NCI-H82 treated with DMSO at 0.1 percent for 48 hours (cell line): ENCODE measurements around the gene DCLK3.

Experiments used
- DNase-seq: peaks from one replicate; lab custom pipeline; 2025; ENCODE audit not compliant: unreplicated experiment; lab: John Stamatoyannopoulos, UW

The DCLK3 gene

DNA sequence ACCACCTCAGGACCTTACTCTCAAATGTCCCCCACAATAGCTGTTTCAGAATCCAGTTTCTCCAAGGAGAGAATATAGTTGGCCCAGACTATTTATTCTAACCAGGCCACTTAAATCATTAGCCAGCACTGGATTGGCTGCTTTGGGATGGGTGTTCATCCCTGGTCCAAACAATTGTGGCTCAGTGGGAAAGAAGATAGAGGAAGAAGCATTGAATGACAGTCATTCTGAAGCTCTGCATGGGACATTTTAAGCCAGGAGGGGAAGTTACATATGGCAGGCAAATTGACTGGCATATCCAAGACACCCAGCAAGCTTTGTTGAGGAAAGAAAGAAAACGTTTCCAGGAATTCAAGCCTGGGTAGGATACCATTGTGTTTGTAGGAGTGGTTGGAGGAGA lies 5.6 kb upstream of the DCLK3 start:
- DNase-seq: no peak

GRCh38 chr3:36765104-36765503 lies 751 bp upstream of the DCLK3 start:
- DNase-seq: no peak

GRCh38 chr3:36764704-36765038 lies 318 bp upstream of the DCLK3 start:
- DNase-seq: no peak

DNA sequence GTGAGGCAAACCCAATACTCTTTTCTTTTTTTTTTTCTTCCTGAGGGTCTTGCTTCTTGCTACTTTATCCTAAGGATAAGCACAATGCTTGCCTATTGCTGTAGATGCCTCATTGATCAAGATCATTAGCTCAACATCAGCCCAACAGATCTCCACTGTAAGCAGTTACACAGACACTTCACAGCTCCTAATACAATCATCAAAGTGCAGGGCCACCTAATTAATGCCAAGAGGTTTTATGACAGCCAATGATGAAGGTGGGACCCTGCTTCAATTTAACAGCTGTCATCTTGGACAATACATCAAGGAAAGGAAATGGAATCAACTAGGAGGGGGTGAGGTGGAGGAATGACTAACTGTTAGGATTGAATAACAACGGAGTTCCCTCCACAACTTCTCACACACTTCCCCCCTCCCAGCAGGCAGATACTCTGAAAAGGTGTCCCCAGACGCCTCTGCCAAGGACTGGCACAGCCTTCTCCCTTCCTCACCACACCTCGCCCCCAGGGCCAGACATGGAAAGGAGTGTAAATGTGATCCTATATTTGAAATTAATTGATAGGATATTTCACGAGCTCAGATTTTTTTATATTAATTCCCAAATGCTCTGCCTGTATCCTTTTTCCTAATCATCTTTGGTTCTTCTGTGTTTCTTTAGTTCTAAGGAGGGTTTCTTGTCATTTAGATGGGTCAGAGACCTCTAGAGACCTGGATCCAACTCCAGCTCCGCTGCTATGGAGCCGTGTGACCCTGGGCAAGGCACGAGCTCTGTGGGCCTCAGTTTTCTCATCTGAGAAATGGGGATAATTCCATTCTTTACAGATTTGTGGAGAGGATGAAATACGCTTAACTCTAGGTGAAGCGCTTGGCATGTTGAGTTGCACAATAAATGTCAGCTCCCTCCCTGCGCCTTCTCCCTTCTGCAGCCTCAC lies 1.2 kb downstream of the DCLK3 start:
- DNase-seq: no peak

DNA sequence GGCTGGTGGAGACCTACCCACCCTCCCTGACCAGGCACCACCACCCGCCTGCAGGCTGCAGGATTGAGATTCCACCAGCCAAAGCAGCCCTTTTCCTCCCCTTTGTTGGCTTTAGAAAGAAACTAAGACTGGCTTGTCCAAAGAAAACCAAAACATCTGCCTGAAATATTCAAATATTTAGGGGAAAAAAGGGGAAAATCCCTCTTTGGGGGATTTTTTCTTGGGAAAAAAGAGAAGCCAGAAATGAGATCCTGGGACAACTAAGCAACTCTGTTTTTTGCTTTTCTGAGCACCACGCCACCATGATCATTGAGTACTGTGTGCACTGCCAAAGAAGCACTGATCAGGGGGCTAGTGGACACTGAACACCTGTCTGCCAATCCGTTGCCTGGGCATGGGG lies 2.6 kb downstream of the DCLK3 start:
- DNase-seq: no peak

GRCh38 chr3:36756269-36756668 lies 8.1 kb downstream of the DCLK3 start:
- DNase-seq: no peak

DNA sequence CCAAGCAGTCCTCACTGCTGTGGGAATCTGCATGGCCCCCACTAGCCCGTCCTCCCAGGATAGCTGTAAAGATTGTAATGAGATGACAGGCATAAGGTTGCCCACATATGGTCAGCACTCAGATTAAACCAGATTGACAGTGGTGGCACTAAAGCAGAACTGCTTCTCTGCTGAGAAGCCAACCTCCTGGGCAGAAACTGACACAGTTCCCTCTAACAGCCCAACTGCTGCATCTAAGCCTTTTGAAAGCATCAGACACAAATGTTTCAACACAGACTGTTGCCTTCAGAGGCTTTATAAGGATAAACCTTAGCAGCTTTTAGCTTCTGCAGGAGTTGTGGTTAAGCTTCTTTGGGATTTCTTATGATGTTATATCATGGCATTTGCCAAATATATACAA lies 13.0 kb downstream of the DCLK3 start:
- DNase-seq: no peak

GRCh38 chr3:36750737-36751136 lies 13.6 kb downstream of the DCLK3 start:
- DNase-seq: no peak

- no peak for DNase-seq
Measured at GRCh38 chr3:36744763-36745162, 19.6 kb downstream of the DCLK3 start.

DNA sequence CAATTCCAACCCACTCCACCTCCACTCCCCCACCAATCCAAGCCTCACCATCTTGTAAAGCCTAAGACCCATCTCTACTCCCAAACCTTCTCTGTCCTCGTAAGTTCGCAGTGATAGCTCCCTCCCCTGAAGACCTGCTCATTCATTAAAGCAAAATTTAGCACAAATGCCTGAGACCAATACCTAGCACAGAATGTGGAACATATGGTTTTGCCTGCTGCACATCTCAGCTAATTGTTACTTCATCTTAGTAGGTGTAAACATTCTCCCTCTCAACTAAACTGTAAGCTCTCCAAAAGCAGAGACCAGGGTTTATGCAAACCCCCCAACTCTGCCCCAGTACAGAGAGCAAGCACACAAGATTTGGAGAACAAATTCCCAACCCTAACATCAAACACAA lies 20.5 kb downstream of the DCLK3 start:
- DNase-seq: no peak

DNA sequence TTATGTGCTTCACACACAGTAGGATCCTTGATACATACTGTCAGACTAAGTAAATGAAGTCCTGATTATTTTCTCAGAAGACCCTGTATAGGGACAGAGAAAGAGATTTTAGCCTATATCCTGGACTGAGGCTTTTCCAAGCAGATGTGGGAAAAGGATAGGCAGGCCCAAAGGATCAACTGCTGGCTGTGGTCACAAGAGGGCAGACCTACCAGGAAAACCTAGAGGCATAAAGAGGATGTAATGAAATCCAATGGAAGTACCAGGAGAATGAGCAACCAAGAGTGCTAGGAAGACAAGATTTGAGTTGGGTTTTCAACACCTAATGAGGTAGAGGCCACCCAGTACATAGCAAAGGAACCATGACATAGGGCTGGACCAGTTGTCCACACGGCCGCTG lies 23.1 kb downstream of the DCLK3 start:
- DNase-seq: no peak

- no peak for DNase-seq
Measured at GRCh38 chr3:36740787-36741186, 23.6 kb downstream of the DCLK3 start.

- no peak for DNase-seq
Measured at GRCh38 chr3:36738702-36739101, 25.7 kb downstream of the DCLK3 start.

DNA sequence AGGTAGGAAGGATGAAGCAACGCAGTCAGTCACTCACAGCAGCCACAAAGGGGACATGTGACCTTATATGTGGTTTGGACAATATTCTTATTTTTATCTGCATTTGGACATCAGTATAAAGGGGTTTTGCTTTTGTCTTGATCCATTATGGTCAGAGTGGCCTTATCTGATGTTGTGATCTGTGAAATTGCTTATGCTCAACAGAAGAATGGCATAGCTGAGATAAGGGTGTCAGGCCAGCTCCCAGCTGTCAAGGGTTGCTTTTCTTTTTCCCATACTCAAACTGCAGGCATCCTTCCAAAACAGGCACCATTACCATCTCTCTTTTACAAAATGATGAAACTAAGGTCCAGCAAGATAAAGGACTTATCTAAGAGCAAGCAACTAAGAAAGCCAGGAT lies 28.1 kb downstream of the DCLK3 start:
- no peak for DNase-seq

GRCh38 chr3:36734742-36735141 lies 29.6 kb downstream of the DCLK3 start:
- DNase-seq: no peak

DNA sequence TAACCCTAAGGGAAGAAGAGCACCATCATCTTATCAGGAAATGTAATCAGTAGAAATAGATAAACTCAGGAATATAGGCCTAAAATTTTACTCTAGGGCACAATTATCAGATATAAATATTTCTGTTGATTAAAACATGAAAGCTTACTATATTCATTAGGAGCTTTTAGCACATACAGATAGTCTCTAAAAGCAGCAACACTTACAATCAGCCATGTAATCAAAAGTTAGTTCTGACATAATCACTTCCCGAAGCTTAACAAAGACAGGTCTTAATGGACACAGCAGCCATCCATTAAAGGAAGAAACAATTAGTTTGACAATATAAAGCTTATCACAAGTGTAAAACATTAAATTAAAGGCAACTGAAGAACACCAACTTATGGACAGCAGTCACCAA lies 30.6 kb downstream of the DCLK3 start:
- no peak for DNase-seq

DNA sequence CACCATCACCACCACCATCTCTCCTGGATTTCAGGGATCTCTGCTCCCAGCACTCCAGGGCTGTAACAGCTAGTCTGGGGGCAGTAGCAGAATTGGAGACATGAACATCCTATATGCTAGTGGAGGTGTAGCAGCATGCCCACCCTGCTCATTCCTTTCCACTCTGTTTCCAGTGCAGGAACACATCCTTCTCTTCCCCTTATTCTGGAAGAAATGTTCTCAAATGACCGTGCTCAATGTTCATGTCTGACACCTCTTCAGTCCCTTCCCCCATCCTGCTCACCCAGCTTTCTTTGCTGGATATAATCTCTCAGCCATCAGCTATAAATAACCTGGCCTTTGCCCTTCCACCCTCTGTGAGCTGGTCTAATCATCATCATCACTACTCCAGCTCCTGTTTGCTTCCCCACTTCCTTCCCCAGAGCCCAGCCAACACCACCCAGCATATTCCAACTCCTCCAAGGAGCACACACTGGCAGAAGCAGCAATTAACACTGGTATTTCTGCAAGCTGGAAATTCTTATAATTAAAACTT lies 31.1 kb downstream of the DCLK3 start:
- DNase-seq: peak; percentile 12

DNA sequence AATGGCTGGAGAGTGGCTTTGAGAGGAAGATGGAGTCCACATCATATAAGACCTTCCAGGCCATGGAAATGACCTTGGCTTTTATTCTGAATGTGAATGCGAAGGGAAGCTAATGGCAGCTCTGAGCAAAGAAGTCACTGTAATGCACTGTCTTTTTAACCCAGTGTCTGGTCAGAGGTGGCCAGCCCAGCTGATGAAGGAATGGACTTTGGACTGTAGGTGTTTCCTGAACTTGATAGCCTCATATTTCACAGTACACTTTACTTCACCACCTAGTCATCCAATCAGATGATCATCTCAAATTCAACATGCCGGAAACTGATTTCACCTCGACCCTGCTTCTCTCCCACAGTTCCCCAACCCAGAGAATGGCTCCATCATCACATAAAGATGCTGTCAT lies 33.4 kb downstream of the DCLK3 start:
- DNase-seq: no peak

GRCh38 chr3:36729204-36730056 lies 34.9 kb downstream of the DCLK3 start:
- DNase-seq: peak; percentile 10

DNA sequence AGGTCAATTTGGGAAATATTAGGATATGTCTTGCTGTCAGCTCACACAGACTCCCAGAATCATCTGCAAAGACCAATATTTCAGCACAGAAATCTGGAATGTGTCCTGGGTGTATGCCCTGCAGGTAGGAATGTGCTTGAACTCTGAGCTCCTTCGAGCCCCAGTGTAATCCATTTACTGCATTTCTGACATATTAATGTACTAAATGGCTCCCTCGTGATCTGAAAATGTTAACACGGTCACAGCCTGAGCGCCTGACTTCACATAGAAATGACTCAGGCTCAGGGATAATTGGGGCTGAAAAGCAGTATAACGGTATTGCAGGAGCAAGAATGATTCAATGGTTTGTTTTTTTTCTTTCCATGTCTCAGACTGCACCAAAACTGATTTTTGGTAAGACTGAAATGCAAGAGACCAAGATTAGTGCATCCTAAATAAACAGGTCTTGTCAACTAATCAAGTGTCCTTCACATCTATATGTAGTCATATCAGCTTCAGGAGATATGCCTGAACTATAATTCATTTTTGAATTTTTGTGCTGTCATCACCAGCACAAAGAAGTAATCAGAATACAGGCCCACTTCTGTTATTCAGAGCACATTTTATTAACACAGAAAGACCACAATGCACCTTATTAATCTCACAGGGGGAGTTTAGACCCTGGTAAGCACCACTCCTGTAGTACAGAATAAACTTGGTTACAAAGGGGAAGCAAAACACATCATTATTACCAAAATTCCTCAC lies 49.8 kb downstream of the DCLK3 start:
- no peak for DNase-seq

- no peak for DNase-seq
Measured at GRCh38 chr3:36713904-36714303, 50.4 kb downstream of the DCLK3 start.
